GM19463 (cell line): Measurements from ENCODE around the gene TCAF2.
"Not testable (repeated sequence)": the region's sequence is repeated elsewhere in the genome, so short reads cannot be mapped to it uniquely, and the experiment has no call there.

Experiments
- ATAC-seq: cut with Tn5 transposase; IDR thresholded peaks from one replicate; pipeline ENCODE4 v1.9.1; 2021; ENCODE audit warnings: mild to moderate bottlenecking, moderate library complexity; ENCODE audit not compliant: unreplicated experiment

TCAF2 gene

GRCh38 chr7:143620646-143621045 is at the start of gene TCAF2:
TSS of gene TCAF2 (plus strand) at chr7:143620974.
- peak; percentile 76 for ATAC-seq

GRCh38 chr7:143571501-143571900 is 49.3 kb upstream of the TCAF2 start, which contains the start of gene CTAGE15:
TSS of gene CTAGE15 (plus strand) at chr7:143571801. CDS start at chr7:143571818, 17 bp downstream.
- ATAC-seq: not testable (repeated sequence)

GRCh38 chr7:143588183-143588582 is 32.6 kb upstream of the TCAF2 start:
- ATAC-seq: not testable (repeated sequence)

- ATAC-seq: not testable (repeated sequence)
Observed at GRCh38 chr7:143589897-143590296, 30.9 kb upstream of the TCAF2 start.

GRCh38 chr7:143598086-143598485 is 22.7 kb upstream of the TCAF2 start:
- ATAC-seq: not testable (repeated sequence)

- not testable (repeated sequence) for ATAC-seq
Observed at GRCh38 chr7:143603549-143603948, 17.2 kb upstream of the TCAF2 start.

- not testable (repeated sequence) for ATAC-seq
Observed at GRCh38 chr7:143606088-143606487, 14.7 kb upstream of the TCAF2 start.

GRCh38 chr7:143615545-143615944 is 5.2 kb upstream of the TCAF2 start:
- not testable (repeated sequence) for ATAC-seq

GRCh38 chr7:143617204-143617603 is 3.6 kb upstream of the TCAF2 start:
- ATAC-seq: not testable (repeated sequence)

- peak; percentile 14 for ATAC-seq
Observed at GRCh38 chr7:143620058-143620457, 716 bp upstream of the TCAF2 start.

GRCh38 chr7:143621175-143621574 is 401 bp downstream of the TCAF2 start:
- peak; percentile 31 for ATAC-seq

- ATAC-seq: peak; percentile 27
Observed at GRCh38 chr7:143622130-143622529, 1.4 kb downstream of the TCAF2 start.

GRCh38 chr7:143630653-143631052 is 9.9 kb downstream of the TCAF2 start:
- ATAC-seq: not testable (repeated sequence)

- ATAC-seq: not testable (repeated sequence)
Observed at GRCh38 chr7:143632506-143632905, 11.7 kb downstream of the TCAF2 start.

- ATAC-seq: not testable (repeated sequence)
Observed at GRCh38 chr7:143633013-143633618, 12.3 kb downstream of the TCAF2 start.

- ATAC-seq: not testable (repeated sequence)
Observed at GRCh38 chr7:143635364-143636240, 14.8 kb downstream of the TCAF2 start.

- ATAC-seq: peak; percentile 81
Observed at GRCh38 chr7:143639372-143639771, 18.6 kb downstream of the TCAF2 start.

- not testable (repeated sequence) for ATAC-seq
Observed at GRCh38 chr7:143640528-143641189, 19.9 kb downstream of the TCAF2 start.

GRCh38 chr7:143646598-143646997 is 25.8 kb downstream of the TCAF2 start:
- ATAC-seq: not testable (repeated sequence)

GRCh38 chr7:143649902-143650301 is 29.1 kb downstream of the TCAF2 start:
- ATAC-seq: not testable (repeated sequence)

- not testable (repeated sequence) for ATAC-seq
Observed at GRCh38 chr7:143650447-143650846, 29.7 kb downstream of the TCAF2 start.
